ENCODE results near the gene CD40. TPM values are rescaled to one million over a fixed set of nuclear protein-coding genes. Genes with fewer than 3 reads are reported as not detected.

The CD40 gene
- total RNA-seq, 1 donor from 2014 or later: 6.8 TPM

GRCh38 chr20:46074006-46074405, 44.1 kb upstream of the CD40 start:
- no peak for TF ChIP-seq CTCF (IDR thresholded peaks at IDR 0.05; ENCODE audit: borderline replicate concordance)
- Histone ChIP-seq H3K4me1 (peaks cover 16% of the 10 kb centered on the region), H3K27ac (replicated peaks) (no peak overlapping the region), H3K4me3 (no peak overlapping the region), H3K9me3 (replicated peaks) (no peaks in the 10 kb centered on the region), H3K36me3 (peaks cover 53% of the 10 kb centered on the region), H3K27me3 (ENCODE audit: low read depth) (no peaks in the 10 kb centered on the region)
- DNase-seq: no peak
- intact Hi-C loops (cut with micrococcal nuclease): no loop called here

- H3K27ac ChIP-seq (replicated peaks): no peak overlapping the region
- peaks cover 42% of the 10 kb centered on the region for H3K4me1 ChIP-seq
- H3K36me3 ChIP-seq: peaks cover 41% of the 10 kb centered on the region
- intact Hi-C loops (cut with micrococcal nuclease): no loop called here
- TF ChIP-seq CTCF (IDR thresholded peaks at IDR 0.05; ENCODE audit: borderline replicate concordance): no peak
- H3K27me3 ChIP-seq (ENCODE audit: low read depth): no peaks in the 10 kb centered on the region
- no peak for DNase-seq
- no peak overlapping the region for H3K4me3 ChIP-seq
- no peaks in the 10 kb centered on the region for H3K9me3 ChIP-seq (replicated peaks)
These were observed 41.3 kb upstream of the CD40 start for GRCh38 chr20:46076806-46077205.

GRCh38 chr20:46077642-46078305, 40.3 kb upstream of the CD40 start:
- peaks cover 41% of the 10 kb centered on the region for H3K36me3 ChIP-seq

GRCh38 chr20:46078954-46079353, 39.2 kb upstream of the CD40 start:
- no peak overlapping the region for H3K27ac ChIP-seq (replicated peaks)
- no peaks in the 10 kb centered on the region for H3K9me3 ChIP-seq (replicated peaks)
- H3K36me3 ChIP-seq: peaks cover 39% of the 10 kb centered on the region
- intact Hi-C loops (cut with micrococcal nuclease): no loop called here
- TF ChIP-seq CTCF (IDR thresholded peaks at IDR 0.05; ENCODE audit: borderline replicate concordance): no peak
- H3K27me3 ChIP-seq (ENCODE audit: low read depth): no peaks in the 10 kb centered on the region
- no peak for DNase-seq
- H3K4me3 ChIP-seq: no peak overlapping the region
- H3K4me1 ChIP-seq: peaks cover 54% of the 10 kb centered on the region

More at GRCh38 chr20:46077642-46078305, 40.3 kb upstream of the CD40 start:
- no peak overlapping the region for H3K4me3 ChIP-seq
- intact Hi-C loops (cut with micrococcal nuclease): no loop called here
- DNase-seq: no peak
- H3K9me3 ChIP-seq (replicated peaks): no peaks in the 10 kb centered on the region
- no peak for TF ChIP-seq CTCF (IDR thresholded peaks at IDR 0.05; ENCODE audit: borderline replicate concordance)
- H3K27ac ChIP-seq (replicated peaks): no peak overlapping the region
- H3K27me3 ChIP-seq (ENCODE audit: low read depth): no peaks in the 10 kb centered on the region
- H3K4me1 ChIP-seq: peaks cover 51% of the 10 kb centered on the region

- no peak overlapping the region for H3K4me3 ChIP-seq
- peaks cover 26% of the 10 kb centered on the region for H3K36me3 ChIP-seq
- peaks cover 68% of the 10 kb centered on the region for H3K4me1 ChIP-seq
- H3K9me3 ChIP-seq (replicated peaks): no peaks in the 10 kb centered on the region
- intact Hi-C loops (cut with micrococcal nuclease): no loop called here
- DNase-seq: no peak
- no peaks in the 10 kb centered on the region for H3K27me3 ChIP-seq (ENCODE audit: low read depth)
- TF ChIP-seq CTCF (IDR thresholded peaks at IDR 0.05; ENCODE audit: borderline replicate concordance): no peak
- no peak overlapping the region for H3K27ac ChIP-seq (replicated peaks)
These were observed 37.0 kb upstream of the CD40 start for GRCh38 chr20:46081074-46081473.
